NB4 (cell line): Measurements from ENCODE around the gene ARID4A.
"Not testable (repeated sequence)": the region's sequence is repeated elsewhere in the genome, so short reads cannot be mapped to it uniquely, and the experiment has no call there.

Experiments
- CTCF ChIP-seq: IDR thresholded peaks from one replicate; pipeline ENCODE4 v1.5.1; 2012; ENCODE audit warnings: low read depth, low read length
- POLR2A ChIP-seq: IDR thresholded peaks from 2 replicates; pipeline ENCODE4 v1.6.1; 2011; ENCODE audit warnings: mild to moderate bottlenecking; ENCODE audit not compliant: insufficient read length; ENCODE audit errors: extremely low read depth

DNA sequence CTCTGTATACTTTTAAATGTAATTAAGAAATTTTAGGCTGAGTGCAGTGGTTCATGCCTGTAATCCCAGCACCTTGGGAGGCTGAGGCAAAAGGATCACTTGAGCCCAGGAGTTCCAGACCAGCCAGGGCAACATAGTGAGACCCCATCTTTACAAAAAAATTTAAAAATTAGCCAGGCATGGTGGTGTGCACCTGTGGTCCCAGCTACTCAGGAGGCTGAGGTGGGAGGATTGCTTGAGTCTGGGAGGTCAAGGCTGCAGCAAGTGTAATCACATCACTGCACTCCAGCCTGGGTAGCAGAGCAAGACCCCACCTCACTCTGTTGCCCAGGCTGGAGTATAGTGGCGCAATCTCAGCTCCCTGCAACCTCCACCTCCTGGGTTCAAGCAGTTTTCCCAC, 63.9 kb downstream of the ARID4A start:
- TF ChIP-seq CTCF, POLR2A: not testable (repeated sequence)
